Measurements from ENCODE around the gene P2RY6. TPM values are rescaled to one million over a fixed set of nuclear protein-coding genes. Genes with fewer than 3 reads are reported as not detected.

Gene P2RY6
- not detected for total RNA-seq

GRCh38 chr11:73271936-73272679 is at the start of gene P2RY6:
TSS of gene P2RY6 (plus strand) at chr11:73272338. CDS start at chr11:73296519, 24,181 bp downstream.
- no peak within 1 kb of the TSS for H3K27ac Mint-ChIP-seq
- peaks cover 28% of the 10 kb centered on the region for H3K27me3 Mint-ChIP-seq
- H3K4me1 Mint-ChIP-seq, result peaks cover 9% of the 10 kb centered on the region
- CTCF ChIA-PET, result interaction anchor here (0.5 to 1.2 kb wide), 2 partner anchors 17 to 259 kb away, joined by 3 to 4 read pairs; no protein-coding TSS in a partner anchor
- no peak within 1 kb of the TSS for H3K4me3 Mint-ChIP-seq
- ATAC-seq (no peak), DNase-seq (no peak)
- no peaks in the 10 kb centered on the region for H3K9me3 Mint-ChIP-seq (ENCODE audit: low read depth)
- no peaks in the 10 kb centered on the region for H3K36me3 Mint-ChIP-seq

DNA sequence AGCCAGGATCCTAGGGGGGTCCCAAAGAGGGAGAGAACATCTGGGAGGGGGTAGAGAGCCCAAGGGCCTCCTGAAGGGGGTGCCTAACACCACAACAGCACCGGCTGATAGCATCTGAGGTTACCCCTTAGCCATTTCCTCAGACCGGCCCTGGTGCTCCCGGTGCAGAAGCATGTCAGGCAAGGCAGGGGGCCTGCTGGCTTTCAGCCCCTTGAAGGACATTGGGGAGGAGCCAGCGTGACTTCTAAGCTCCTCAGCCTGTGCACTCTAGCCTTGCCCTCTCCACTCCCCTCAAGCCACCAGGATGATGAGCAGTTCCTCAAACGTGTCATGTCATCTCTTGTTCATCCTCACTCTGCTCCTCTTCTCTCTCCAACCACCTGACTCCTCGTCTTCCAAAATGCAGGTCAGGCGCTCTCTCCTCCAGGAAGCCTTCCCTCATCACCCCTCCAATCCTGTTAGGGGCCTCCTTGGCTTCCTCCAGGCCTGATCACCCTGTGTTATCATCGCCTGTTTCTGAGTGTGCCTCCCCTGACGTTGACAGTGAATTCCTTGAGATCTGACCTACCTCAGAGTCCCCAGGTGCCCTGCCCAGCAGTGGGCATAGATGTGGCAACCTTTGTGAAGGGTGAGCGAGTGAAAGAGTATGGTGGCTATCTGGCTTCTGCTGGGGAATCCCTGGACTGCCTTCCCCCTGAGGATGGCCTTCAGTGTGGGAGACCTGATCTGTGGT is 48.0 kb upstream of the P2RY6 start:
- no peaks in the 10 kb centered on the region for H3K36me3 Mint-ChIP-seq
- DNase-seq (no peak), ATAC-seq (peak; percentile 22)
- H3K27ac Mint-ChIP-seq, result no peak overlapping the region
- CTCF ChIA-PET, result interaction anchor here (1.6 to 2.5 kb wide), 2 partner anchors 12 to 65 kb away, joined by 3 to 7 read pairs; no protein-coding TSS in a partner anchor
- no peak overlapping the region for H3K4me3 Mint-ChIP-seq
- peaks cover 24% of the 10 kb centered on the region for H3K27me3 Mint-ChIP-seq
- no peaks in the 10 kb centered on the region for H3K9me3 Mint-ChIP-seq (ENCODE audit: low read depth)
- peaks cover 13% of the 10 kb centered on the region for H3K4me1 Mint-ChIP-seq

DNA sequence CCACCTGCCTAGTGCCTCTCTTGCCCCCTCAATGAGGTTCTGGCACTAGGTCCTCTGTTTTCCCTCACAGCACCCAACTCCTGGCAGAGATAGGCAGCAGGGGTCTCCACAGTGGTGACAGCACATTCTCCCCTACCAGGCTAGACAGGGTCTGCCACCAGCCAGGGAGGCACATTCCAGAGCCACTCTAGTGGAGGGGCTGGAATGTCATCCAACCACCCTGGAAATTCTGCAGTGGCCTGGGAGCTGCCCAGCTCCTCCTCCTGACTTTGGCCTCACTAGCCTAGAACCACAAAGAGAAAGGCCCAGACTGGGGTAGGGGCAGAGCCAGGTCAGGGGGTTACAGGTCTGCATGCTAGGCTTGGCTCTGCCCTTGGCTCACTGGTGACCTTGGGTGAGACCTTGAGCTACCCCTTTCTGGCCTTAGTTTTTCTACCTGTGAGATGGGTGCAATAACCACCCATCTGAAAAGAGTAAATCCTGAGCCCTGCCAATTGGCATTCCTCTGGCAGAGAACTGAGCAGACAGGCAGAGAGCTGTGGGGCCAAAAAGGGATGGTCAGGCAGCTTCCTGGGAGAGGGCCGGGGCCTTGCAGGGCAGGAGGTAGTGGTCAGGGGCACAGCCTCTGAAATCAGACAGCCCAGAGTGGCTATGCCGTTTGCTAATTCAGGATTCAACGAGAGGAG is 47.0 kb upstream of the P2RY6 start:
- CTCF ChIA-PET, result interaction anchor here (1.6 to 2.5 kb wide), 2 partner anchors 11 to 64 kb away, joined by 3 to 7 read pairs; no protein-coding TSS in a partner anchor
- Mint-ChIP-seq H3K4me3 (no peak overlapping the region), H3K27ac (no peak overlapping the region), H3K9me3 (ENCODE audit: low read depth) (no peaks in the 10 kb centered on the region), H3K27me3 (peaks cover 14% of the 10 kb centered on the region), H3K36me3 (no peaks in the 10 kb centered on the region), H3K4me1 (peaks cover 13% of the 10 kb centered on the region)
- ATAC-seq (no peak), DNase-seq (no peak)

GRCh38 chr11:73225851-73226250 is 46.3 kb upstream of the P2RY6 start:
- Mint-ChIP-seq H3K9me3 (ENCODE audit: low read depth) (no peaks in the 10 kb centered on the region), H3K27me3 (peaks cover 7% of the 10 kb centered on the region), H3K4me1 (peaks cover 13% of the 10 kb centered on the region), H3K36me3 (no peaks in the 10 kb centered on the region), H3K27ac (no peak overlapping the region), H3K4me3 (no peak overlapping the region)
- CTCF ChIA-PET, result interaction anchor here (2.5 kb wide), 1 partner anchor 10 kb away, joined by 7 read pairs; no protein-coding TSS in a partner anchor
- ATAC-seq (no peak), DNase-seq (no peak)

DNA sequence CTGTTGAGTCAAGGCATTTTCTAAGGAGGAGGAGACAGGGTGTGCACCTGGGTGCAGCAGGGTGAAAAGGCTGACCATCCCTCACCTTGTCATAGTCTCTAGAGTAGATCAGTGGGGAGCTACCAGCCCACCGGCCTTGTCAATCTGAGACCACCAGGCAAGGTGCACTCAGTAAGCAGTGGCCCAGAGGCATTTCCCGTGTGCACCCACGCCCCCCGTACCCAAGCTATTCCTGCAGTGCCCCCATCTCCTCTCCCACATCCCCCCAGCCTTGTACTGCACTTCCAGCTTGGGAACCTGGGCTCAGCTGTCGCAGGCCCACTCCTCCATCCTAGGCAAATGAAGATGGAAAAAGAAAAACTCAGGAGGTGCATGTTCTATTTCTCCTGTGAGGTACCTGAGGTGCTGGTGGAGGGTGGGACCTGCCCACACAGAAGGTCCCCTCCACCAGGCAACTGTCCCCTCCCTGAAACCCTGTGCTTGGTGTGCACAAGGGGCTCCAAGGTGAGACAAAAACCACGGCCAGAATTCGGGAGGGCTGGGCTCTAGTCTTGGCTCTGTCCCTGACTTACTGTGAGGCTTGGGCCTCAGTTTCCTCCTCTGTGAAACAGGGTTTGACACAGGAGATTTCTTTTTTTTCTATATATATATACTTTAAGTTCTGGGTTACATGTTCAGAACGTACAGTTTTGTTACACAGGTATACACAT is 45.7 kb upstream of the P2RY6 start:
- H3K4me1 Mint-ChIP-seq, result peaks cover 13% of the 10 kb centered on the region
- ATAC-seq, result no peak
- CTCF ChIA-PET, result no interaction called here

GRCh38 chr11:73227571-73228211 is 44.4 kb upstream of the P2RY6 start:
- Mint-ChIP-seq H3K27ac (no peak overlapping the region), H3K4me1 (peaks cover 13% of the 10 kb centered on the region), H3K27me3 (peaks cover 6% of the 10 kb centered on the region), H3K4me3 (no peak overlapping the region), H3K36me3 (no peaks in the 10 kb centered on the region), H3K9me3 (ENCODE audit: low read depth) (no peaks in the 10 kb centered on the region)
- CTCF ChIA-PET, result interaction anchor here (0.7 kb wide), 1 partner anchor 9 kb away, joined by 3 read pairs; no protein-coding TSS in a partner anchor
- no peak for ATAC-seq
- DNase-seq, result no peak

More for the DNA sequence above, 45.7 kb upstream of the P2RY6 start:
- DNase-seq, result no peak
- Mint-ChIP-seq H3K36me3 (no peaks in the 10 kb centered on the region), H3K27ac (no peak overlapping the region), H3K4me3 (no peak overlapping the region), H3K27me3 (peaks cover 6% of the 10 kb centered on the region), H3K9me3 (ENCODE audit: low read depth) (no peaks in the 10 kb centered on the region)

- CTCF ChIA-PET, result no interaction called here
- H3K27me3 Mint-ChIP-seq, result peaks cover 4% of the 10 kb centered on the region
- no peak for ATAC-seq
Measured at GRCh38 chr11:73228268-73229134, 43.6 kb upstream of the P2RY6 start.

DNA sequence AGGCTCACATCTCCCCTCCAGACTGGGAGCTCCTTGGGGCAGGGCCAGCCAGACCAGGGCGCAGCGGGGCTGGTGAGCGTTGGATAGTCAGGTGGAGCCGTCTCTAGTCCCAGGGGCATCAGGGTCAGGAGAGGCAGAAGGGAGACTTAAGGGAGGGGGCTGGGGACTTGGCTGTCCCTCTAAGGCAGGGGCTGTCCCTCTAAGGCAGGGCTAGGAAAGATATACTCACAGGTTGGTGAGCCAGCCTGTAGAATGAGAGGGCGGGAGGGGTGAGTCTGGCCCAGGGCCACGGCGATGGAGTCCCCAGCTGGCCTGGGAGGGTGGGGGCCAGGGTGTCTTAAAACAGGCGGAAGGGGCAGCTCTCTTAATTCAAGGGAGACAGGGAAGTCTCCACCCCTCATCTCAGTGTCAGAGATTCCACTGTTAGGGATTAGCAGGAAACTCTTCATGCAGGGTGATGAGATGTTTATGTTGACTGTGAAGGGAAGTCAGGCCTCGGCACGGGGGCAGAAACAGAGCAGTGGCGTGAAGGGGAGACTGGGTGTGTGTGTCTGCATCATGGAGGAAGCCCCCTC is 42.7 kb upstream of the P2RY6 start:
- H3K9me3 Mint-ChIP-seq (ENCODE audit: low read depth), result no peaks in the 10 kb centered on the region
- H3K4me1 Mint-ChIP-seq, result peaks cover 4% of the 10 kb centered on the region
- H3K27ac Mint-ChIP-seq, result no peak overlapping the region
- no peaks in the 10 kb centered on the region for H3K36me3 Mint-ChIP-seq
- H3K4me3 Mint-ChIP-seq, result no peak overlapping the region
- ATAC-seq, result no peak
- CTCF ChIA-PET, result interaction anchor here (0.6 kb wide), 1 partner anchor 811 kb away, joined by 3 read pairs; no protein-coding TSS in a partner anchor
- peaks cover under 1% of the 10 kb centered on the region for H3K27me3 Mint-ChIP-seq
- no peak for DNase-seq

More at GRCh38 chr11:73228268-73229134, 43.6 kb upstream of the P2RY6 start:
- no peak overlapping the region for H3K27ac Mint-ChIP-seq
- no peaks in the 10 kb centered on the region for H3K9me3 Mint-ChIP-seq (ENCODE audit: low read depth)
- peaks cover 13% of the 10 kb centered on the region for H3K4me1 Mint-ChIP-seq
- H3K4me3 Mint-ChIP-seq, result no peak overlapping the region
- DNase-seq, result no peak
- H3K36me3 Mint-ChIP-seq, result no peaks in the 10 kb centered on the region

- H3K4me3 Mint-ChIP-seq, result no peak overlapping the region
- H3K36me3 Mint-ChIP-seq, result no peaks in the 10 kb centered on the region
- CTCF ChIA-PET, result interaction anchor here (0.6 kb wide), 1 partner anchor 812 kb away, joined by 3 read pairs; no protein-coding TSS in a partner anchor
Measured at GRCh38 chr11:73229896-73230875, 42.0 kb upstream of the P2RY6 start.

DNA sequence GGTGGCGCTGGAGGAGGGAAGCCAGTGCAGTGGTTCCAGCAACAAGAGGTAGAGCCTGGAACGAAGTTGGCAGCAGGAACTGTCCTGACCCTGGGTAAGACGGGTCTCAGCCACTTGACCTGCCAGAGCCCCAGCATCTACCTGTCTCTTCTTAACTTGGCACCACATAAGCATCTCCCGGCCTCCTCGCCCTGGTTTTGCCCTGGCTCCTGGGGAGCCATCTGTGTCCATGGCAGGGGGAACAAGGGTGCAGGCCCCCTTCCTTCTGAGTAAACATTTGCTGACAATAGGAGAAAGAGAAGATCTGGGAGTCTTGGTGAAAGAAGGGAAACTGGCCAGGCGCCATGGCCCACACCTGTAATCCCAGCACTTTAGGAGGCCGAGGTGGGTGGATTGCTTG is 41.2 kb upstream of the P2RY6 start:
- DNase-seq, result no peak
- H3K36me3 Mint-ChIP-seq, result no peaks in the 10 kb centered on the region
- ATAC-seq, result no peak
- no peak overlapping the region for H3K27ac Mint-ChIP-seq
- CTCF ChIA-PET, result interaction anchor here (0.8 kb wide), 1 partner anchor 10 kb away, joined by 3 read pairs; no protein-coding TSS in a partner anchor
- no peak overlapping the region for H3K4me3 Mint-ChIP-seq
- H3K27me3 Mint-ChIP-seq, result no peaks in the 10 kb centered on the region
- H3K9me3 Mint-ChIP-seq (ENCODE audit: low read depth), result no peaks in the 10 kb centered on the region
- H3K4me1 Mint-ChIP-seq, result no peaks in the 10 kb centered on the region

More at GRCh38 chr11:73229896-73230875, 42.0 kb upstream of the P2RY6 start:
- Mint-ChIP-seq H3K27ac (no peak overlapping the region), H3K27me3 (no peaks in the 10 kb centered on the region), H3K4me1 (no peaks in the 10 kb centered on the region), H3K9me3 (ENCODE audit: low read depth) (no peaks in the 10 kb centered on the region)
- DNase-seq, result no peak
- ATAC-seq, result no peak

All from activated CD8-positive, alpha-beta memory T cell treated with anti-CD3 and anti-CD28 coated beads, Interleukin-2, amount 10 ng/mL, durations not matched to agents 7 days and 5 days (primary cell).